Nephron progenitor cell (in vitro differentiated cells): ENCODE data around the gene F8.

ENCODE experiments used
- DNase-seq: peaks from one replicate; pipeline ENCODE4 v3.0.0; 2021
- H3K27ac Mint-ChIP-seq: 2 replicates; pipeline ENCODE4 v1.8.0; 2021; ENCODE audit warnings: mild to moderate bottlenecking, moderate library complexity, mixed read lengths
- H3K27me3 Mint-ChIP-seq: 2 replicates; pipeline ENCODE4 v1.8.0; 2021; ENCODE audit warnings: mild to moderate bottlenecking, low read depth, mixed read lengths; ENCODE audit not compliant: poor library complexity
- H3K36me3 Mint-ChIP-seq: 2 replicates; pipeline ENCODE4 v1.8.0; 2021; ENCODE audit warnings: low read depth, mixed read lengths
- H3K4me1 Mint-ChIP-seq: 2 replicates; pipeline ENCODE4 v1.8.0; 2021; ENCODE audit warnings: mixed read lengths
- H3K4me3 Mint-ChIP-seq: 2 replicates; pipeline ENCODE4 v1.8.0; 2021; ENCODE audit warnings: mild to moderate bottlenecking, moderate library complexity, mixed read lengths
- H3K9me3 Mint-ChIP-seq: 2 replicates; pipeline ENCODE4 v1.8.0; 2021; ENCODE audit warnings: mild to moderate bottlenecking, moderate library complexity, mixed read lengths
- CTCF ChIP-seq: fragments of 200-600 bp; sonication (generic); IDR thresholded peaks from 2 replicates; pipeline ENCODE4 v1.5.0; 2021; ENCODE audit warnings: antibody characterized with exemption

Gene F8

GRCh38 chrX:154805696-154806091 lies 216.8 kb downstream of the F8 start:
- Mint-ChIP-seq H3K27ac (no peak overlapping the region), H3K9me3 (peaks cover 54% of the 10 kb centered on the region), H3K4me1 (peaks cover 37% of the 10 kb centered on the region), H3K36me3 (peaks cover 5% of the 10 kb centered on the region), H3K4me3 (peak overlapping the region; percentile 85), H3K27me3 (no peaks in the 10 kb centered on the region)
- DNase-seq: no peak
- no peak for TF ChIP-seq CTCF

- Mint-ChIP-seq H3K27ac (no peak within 1 kb of the TSS), H3K36me3 (peaks cover 5% of the 10 kb centered on the region), H3K27me3 (no peaks in the 10 kb centered on the region), H3K4me1 (peaks cover 43% of the 10 kb centered on the region), H3K9me3 (peaks cover 58% of the 10 kb centered on the region), H3K4me3 (peak within 1 kb of the TSS; percentile 85)
- DNase-seq: peak; percentile 83
- no peak for TF ChIP-seq CTCF
These were observed 217.4 kb downstream of the F8 start, which contains the start of gene MPP1 for GRCh38 chrX:154804957-154805695. Gene MPP1 (minus strand): TSS chrX:154805485. CDS start chrX:154805373, 112 bp downstream.

GRCh38 chrX:154804261-154804956 lies 218.1 kb downstream of the F8 start:
- H3K27me3 Mint-ChIP-seq: no peaks in the 10 kb centered on the region
- no peak for DNase-seq
- peaks cover 5% of the 10 kb centered on the region for H3K36me3 Mint-ChIP-seq
- no peak overlapping the region for H3K27ac Mint-ChIP-seq
- peaks cover 50% of the 10 kb centered on the region for H3K4me1 Mint-ChIP-seq
- peak overlapping the region; percentile 85 for H3K4me3 Mint-ChIP-seq
- H3K9me3 Mint-ChIP-seq: peaks cover 64% of the 10 kb centered on the region
- no peak for TF ChIP-seq CTCF

- Mint-ChIP-seq H3K9me3 (peaks cover 57% of the 10 kb centered on the region), H3K4me3 (no peak overlapping the region), H3K4me1 (peaks cover 54% of the 10 kb centered on the region), H3K36me3 (peaks cover 5% of the 10 kb centered on the region), H3K27ac (no peak overlapping the region), H3K27me3 (no peaks in the 10 kb centered on the region)
- DNase-seq: no peak
- no peak for TF ChIP-seq CTCF
These were observed 219.6 kb downstream of the F8 start for GRCh38 chrX:154802947-154803346.

GRCh38 chrX:154800478-154801210 lies 221.9 kb downstream of the F8 start:
- no peak for TF ChIP-seq CTCF
- no peak overlapping the region for H3K27ac Mint-ChIP-seq
- no peaks in the 10 kb centered on the region for H3K27me3 Mint-ChIP-seq
- no peak overlapping the region for H3K4me3 Mint-ChIP-seq
- H3K9me3 Mint-ChIP-seq: peaks cover 53% of the 10 kb centered on the region
- DNase-seq: no peak
- peaks cover 49% of the 10 kb centered on the region for H3K4me1 Mint-ChIP-seq
- no peaks in the 10 kb centered on the region for H3K36me3 Mint-ChIP-seq
